GM21737 (cell line): ENCODE results near the gene AADAT.
A peak's percentile ranks its signal among the peaks of the same experiment; 100 is the strongest.

Experiments used
- ATAC-seq: cut with Tn5 transposase; IDR thresholded peaks from one replicate; pipeline ENCODE4 v1.9.1; 2021; ENCODE audit warnings: mild to moderate bottlenecking, moderate library complexity; ENCODE audit not compliant: unreplicated experiment

The AADAT gene

DNA sequence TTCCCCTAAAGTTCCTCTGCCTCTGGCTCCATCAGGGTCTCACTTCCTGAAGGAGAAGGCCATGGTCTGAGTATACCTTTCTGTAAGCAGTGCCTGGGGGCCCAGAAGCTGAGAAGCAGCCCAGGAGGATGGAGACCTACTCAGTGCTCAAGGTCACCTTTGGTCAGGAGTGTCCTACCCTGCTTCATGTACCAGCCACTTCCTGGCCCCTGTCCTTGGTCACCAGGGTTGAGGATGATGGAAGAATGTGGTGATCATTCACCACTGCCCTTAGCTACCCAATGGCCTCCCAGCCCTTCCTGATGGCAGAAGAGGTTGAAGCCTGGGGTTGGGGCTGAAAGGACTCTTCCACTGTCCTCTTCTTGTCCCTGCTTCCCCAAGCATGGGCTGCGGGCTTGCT is 54.5 kb downstream of the AADAT start:
- no peak for ATAC-seq

- no peak for ATAC-seq
These were observed 55.8 kb downstream of the AADAT start for GRCh38 chr4:170033999-170034398.

DNA sequence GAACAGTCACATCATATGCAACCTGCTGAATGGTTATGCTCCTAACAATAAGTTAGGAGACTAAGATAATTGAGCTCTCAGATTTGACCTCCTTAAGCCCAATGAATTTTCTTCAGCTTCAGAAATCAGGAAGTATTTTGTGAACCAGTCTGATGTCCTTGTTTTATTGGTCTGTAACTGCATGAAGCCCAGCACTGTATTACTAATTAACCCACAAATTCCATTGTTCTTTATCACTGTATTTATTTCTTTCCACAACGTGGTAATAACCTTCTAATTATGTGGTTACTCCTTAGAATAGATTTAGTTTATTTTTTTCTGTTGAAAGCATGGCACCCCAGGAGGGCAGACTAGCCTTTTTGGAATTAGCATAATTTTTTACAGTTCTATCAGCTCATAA is 59.6 kb downstream of the AADAT start:
- no peak for ATAC-seq

DNA sequence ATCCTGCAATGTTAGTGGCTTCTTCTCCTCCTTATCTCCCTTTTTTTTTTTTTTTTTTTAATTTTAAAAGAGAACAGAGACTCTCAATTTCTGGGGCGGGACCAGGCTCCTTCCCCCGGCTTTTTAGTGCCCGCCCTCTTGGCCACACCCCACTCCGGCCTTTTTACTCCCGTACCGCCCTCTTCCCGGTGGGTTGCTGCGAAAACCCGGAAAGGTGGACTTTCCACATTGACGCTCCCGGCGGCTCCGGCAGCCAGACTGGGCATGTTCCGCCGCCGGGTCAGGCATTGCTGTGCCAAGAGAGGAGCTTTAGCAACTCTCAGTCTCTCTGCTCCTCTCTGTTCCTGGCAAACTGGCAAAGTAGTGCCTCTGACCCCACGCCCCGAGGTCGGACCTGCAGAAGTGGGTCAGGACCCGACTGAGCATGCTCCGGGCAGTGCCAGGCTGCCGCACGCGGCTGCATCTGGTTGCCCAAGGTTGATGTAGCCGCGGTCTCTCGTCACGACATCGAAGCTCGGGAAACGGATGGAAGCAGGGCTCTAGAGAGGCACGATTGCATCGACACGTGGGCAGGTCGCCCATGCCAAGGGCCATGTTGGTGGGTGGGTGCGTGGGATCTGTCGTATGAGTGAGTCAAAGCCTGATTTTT is 62.5 kb downstream of the AADAT start:
- peak; percentile 67 for ATAC-seq

DNA sequence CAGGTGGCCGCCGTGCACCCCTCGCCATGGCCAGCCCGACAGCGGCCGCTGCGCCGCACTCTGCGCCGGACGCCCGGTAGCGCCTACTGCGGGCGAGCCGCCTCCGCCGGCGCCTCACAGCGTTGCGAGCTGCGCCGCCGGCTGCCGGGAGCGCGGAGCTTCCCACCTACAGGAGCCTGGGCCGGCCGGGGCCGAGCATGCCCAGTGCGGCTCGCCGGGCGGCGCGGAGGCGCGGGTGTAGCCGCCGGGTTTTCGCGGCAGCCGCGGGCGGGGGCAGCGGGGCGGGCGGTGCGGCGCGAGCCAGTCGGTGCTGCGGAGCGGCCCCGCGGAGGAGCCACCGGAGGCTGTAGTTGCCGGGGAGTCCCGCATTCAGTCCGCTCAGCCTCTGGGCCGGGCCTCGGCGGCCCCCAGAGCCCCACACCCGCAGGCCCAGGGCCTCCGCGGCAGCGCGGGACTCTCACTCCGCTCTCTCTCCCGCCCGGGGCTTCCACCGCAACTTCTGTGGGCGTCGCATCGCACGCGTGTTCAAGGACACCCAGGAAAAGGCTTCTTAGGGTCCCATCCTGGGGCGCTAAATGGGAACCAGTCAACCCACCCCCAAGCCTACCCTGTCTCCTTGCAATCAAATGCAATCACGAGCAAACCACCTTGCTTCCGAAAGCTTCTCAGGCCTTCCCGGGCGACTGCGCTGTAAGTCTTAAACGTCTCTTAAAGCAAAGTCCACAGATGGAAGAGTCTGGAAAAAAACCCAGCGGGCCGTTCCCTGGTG is 63.3 kb downstream of the AADAT start, which contains the start of gene MFAP3L:
TSS of gene MFAP3L (minus strand) at position 143 of the 769 bp plus-strand sequence. CDS start 20,518 bp downstream, outside the sequence.
- ATAC-seq: peak; percentile 85

DNA sequence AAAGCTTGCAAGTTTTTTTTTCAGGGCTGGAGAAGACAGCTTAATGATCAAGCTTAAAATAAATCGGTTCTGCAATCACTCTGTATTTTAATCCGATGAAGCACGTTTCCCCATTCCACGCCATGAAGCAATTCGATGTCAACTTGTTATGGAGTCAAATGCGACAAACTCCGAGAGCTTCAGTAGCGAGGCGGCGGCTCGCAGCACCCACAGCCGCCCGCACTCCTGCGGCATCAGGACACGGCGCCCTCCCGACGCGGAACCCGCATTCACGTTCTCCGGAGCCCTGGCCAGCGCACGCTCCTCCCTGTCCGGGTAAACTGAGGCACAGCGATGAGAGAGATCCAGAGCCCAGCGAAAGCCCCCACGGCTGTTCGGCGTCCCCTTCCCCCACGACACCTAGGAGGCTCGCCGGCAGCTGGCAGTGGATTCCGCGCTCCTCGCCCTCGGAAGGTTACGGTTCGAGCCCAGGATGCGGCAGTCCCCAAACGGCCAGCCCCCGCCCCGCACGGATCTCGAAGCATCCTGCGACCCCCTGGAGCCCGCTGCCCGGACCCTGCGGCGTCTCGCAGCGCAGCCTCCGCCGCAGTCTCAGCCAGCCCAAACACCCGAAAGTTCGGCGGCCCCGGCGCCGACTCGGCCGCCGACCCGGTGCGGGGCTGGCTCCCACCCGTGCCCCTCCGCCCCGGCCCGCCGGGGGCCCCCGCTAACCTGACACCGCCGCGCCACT is 64.1 kb downstream of the AADAT start:
- ATAC-seq: no peak

DNA sequence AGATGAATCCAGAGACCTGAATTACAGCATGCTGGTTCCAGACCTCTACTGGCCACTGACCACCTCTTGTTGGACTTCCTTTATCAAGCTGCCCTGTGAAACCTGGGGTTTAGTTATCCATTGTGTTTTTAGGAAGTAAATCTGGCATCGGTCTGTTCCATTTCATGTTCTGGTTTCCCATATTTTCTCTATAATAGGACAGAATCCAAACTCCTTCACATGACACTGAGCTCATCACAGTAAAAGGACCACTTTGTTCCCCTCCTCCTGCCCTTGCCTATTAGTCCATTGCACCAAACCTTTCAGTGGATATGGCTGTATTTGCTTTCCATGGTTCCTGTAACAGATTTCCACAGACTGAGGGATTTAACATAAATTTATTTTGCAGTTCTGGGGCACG is 67.5 kb downstream of the AADAT start:
- no peak for ATAC-seq

DNA sequence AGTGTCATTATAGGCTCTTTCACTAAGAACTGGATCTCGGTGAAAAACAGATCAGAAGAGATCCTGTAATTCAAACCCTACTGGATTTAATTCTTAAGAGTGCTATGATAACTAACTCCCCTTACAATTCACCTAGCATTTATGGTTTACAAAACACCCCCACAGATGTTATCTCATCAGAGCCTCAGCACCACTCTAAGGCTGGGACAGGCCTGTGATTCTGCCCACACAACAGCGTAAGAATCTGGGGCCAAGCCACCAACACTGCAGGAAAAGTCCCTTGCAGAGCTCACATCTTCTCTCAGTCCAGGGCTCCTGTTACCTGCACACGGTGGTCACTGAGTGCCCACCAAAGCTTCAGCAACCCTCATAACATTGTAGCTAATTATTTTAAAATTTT is 72.5 kb downstream of the AADAT start:
- ATAC-seq: no peak

- no peak for ATAC-seq
These were observed 74.5 kb downstream of the AADAT start for GRCh38 chr4:170015285-170015684.

DNA sequence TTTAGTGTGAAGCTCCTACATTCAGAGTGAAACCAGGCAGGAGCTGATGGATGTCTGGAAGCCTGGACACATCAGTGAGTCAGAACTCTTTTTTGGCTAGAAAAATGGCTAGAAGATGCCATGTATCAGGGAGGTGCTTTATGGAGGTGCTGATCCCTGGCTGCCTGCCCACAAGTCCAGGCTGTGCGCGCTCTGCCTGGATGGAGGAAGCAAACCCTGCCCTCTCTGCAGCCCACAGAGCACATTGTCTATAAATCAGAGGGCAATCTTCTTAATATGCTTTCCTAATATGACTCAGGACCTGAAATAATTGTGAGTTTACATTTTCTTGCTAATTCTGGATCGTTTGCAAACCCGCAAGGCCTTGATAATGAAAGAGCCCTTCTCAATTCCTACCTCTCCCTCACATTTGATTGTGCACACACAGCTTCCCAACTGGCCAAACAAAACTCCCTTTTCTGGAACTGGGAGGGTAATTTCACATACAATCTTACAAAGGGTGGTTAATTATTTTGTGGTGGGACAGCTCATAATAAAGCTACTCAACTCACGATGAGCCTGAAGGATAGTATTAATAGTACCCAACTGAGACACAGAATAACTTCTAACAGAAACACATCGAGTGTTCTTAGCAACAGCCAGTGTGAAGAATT is 75.3 kb downstream of the AADAT start:
- ATAC-seq: no peak

DNA sequence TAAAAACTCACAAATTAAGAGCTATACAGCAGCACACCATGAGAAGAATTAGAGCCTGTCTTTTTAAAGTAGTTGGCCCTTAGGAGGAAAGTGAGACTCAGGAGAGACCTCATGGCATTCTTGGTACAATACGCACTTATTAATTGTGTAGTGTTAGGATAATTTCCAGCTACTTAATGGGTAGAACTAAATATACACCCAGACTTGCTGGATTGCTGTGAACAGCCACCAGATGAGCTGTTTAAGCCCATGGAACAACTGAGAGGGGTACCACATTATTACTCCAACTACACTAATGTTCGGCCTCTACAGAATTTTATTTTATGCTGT is 77.2 kb downstream of the AADAT start:
- no peak for ATAC-seq

DNA sequence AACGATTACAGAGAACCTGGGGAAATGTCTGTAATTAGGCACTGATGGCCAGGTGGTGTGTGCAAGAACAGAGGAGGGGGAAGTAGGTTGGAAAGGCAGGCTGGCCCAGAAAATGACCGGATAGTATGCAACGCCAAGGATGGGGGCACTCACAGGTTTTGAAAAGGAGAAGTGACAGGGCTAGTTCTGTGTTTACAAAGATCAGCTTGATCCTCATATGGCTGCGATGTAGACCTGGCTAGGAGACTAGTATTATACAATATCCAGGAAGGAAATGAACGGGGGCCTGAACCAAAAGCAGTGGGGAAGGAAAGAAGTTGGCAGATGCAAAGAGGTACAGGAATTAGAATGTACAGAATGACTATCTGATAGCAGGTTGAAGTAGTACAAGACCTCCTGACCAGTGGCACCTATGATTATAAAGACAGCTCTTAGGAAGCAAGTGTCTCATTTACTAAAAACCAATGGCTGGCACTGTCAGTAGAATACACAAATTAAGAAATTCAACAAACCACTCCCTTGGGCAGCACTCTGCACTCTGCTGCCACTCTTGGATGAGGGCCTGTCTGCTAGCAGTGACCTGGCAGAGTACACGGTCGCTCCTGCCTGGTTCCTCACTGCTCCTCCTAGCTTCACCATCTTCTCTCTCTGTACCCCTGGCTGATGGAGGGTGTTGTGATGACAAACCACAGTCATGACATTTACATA is 77.7 kb downstream of the AADAT start:
- no peak for ATAC-seq
